NOMO-1 treated with dmso at 0.1 percent for 144 hours (cell line): ENCODE measurements around the gene ZNF684.
"Not testable (repeated sequence)": the region's sequence is repeated elsewhere in the genome, so short reads cannot be mapped to it uniquely, and the experiment has no call there.

Source experiments
- DNase-seq: peaks from one replicate; lab custom pipeline; 2025; ENCODE audit not compliant: unreplicated experiment; lab: John Stamatoyannopoulos, UW

Gene ZNF684

GRCh38 chr1:40531381-40532061 is at the start of gene ZNF684:
Gene ZNF684, plus strand, starts transcription at chr1:40531637. Its CDS starts 1,530 bp downstream, at chr1:40533167.
- peak; percentile 97 for DNase-seq

GRCh38 chr1:40495315-40495903 is 36.0 kb upstream of the ZNF684 start:
- no peak for DNase-seq

GRCh38 chr1:40502651-40503050 is 28.8 kb upstream of the ZNF684 start:
- peak; percentile 9 for DNase-seq

- DNase-seq, result no peak
These were observed 23.5 kb upstream of the ZNF684 start for GRCh38 chr1:40507973-40508372.

- peak; percentile 54 for DNase-seq
These were observed 22.8 kb upstream of the ZNF684 start, which contains the start of gene EXO5 for GRCh38 chr1:40508375-40509341. Gene EXO5, plus strand, starts transcription at chr1:40508767. Its CDS starts 5,778 bp downstream, at chr1:40514545.

GRCh38 chr1:40519517-40519916 is 11.9 kb upstream of the ZNF684 start:
- DNase-seq, result peak; percentile 19

- no peak for DNase-seq
These were observed 579 bp upstream of the ZNF684 start for GRCh38 chr1:40530735-40531380.

- no peak for DNase-seq
These were observed 589 bp downstream of the ZNF684 start for GRCh38 chr1:40532062-40532389.

- peak; percentile 34 for DNase-seq
These were observed 1.5 kb downstream of the ZNF684 start for GRCh38 chr1:40532844-40533424.

- no peak for DNase-seq
These were observed 3.2 kb downstream of the ZNF684 start for GRCh38 chr1:40534589-40534988.

GRCh38 chr1:40535732-40536131 is 4.3 kb downstream of the ZNF684 start:
- DNase-seq, result no peak

GRCh38 chr1:40539338-40539737 is 7.9 kb downstream of the ZNF684 start:
- DNase-seq, result peak; percentile 29

GRCh38 chr1:40546957-40547356 is 15.5 kb downstream of the ZNF684 start:
- no peak for DNase-seq

GRCh38 chr1:40553017-40553416 is 21.6 kb downstream of the ZNF684 start:
- no peak for DNase-seq

GRCh38 chr1:40554807-40555206 is 23.4 kb downstream of the ZNF684 start:
- not testable (repeated sequence) for DNase-seq

GRCh38 chr1:40556121-40556520 is 24.7 kb downstream of the ZNF684 start:
- no peak for DNase-seq

GRCh38 chr1:40558241-40558640 is 26.8 kb downstream of the ZNF684 start:
- not testable (repeated sequence) for DNase-seq

- DNase-seq, result no peak
These were observed 30.7 kb downstream of the ZNF684 start for GRCh38 chr1:40562185-40562584.

- DNase-seq, result no peak
These were observed 31.8 kb downstream of the ZNF684 start for GRCh38 chr1:40563266-40563665.

GRCh38 chr1:40564506-40564905 is 33.1 kb downstream of the ZNF684 start:
- DNase-seq, result no peak

GRCh38 chr1:40564913-40565312 is 33.5 kb downstream of the ZNF684 start:
- DNase-seq, result no peak
